Keratinocyte (primary cell): ENCODE data around the gene CWF19L1.

Experiments used
- EZH2 ChIP-seq: IDR thresholded peaks from one replicate; pipeline ENCODE4 v1.6.1; 2012; ENCODE audit warnings: inconsistent platforms, mild to moderate bottlenecking, low read length, moderate library complexity
- TF ChIP-seq, protein P1 (sequence below), 3 experiments: IDR thresholded peaks in 1 of 3; conservative IDR thresholded peaks in 1 of 3; optimal IDR thresholded peaks in 1 of 3; 2 replicates in 2 of 3; 3 replicates in 1 of 3; pipeline versions ENCODE3 to v1.5.1; 2011; ENCODE audit warnings: low read length in 3 of 3, mild to moderate bottlenecking in 3 of 3, moderate library complexity in 2 of 3, control low read depth in 1 of 3, inconsistent platforms in 1 of 3; ENCODE audit not compliant: insufficient read depth in 2 of 3; ENCODE audit errors: extremely low read depth in 1 of 3

DNA sequence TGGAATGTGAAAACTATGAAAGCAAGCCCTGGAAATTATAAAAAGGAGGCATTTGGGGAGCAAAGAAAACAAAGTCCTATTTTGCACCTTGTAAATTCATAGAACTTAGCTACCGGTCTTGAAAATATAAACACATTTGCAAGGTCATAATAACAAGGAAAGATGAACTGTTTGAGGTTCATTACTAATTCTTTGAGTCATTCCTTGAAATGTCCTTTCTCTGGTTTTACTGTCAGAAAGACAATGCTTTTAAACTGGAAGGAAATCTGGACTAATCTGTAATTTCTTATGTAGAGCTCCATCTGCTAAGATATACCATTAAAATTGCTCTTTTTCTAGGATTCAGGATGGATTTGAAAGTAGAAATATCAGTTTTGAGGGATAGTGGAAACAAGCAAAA is 83.0 kb downstream of the CWF19L1 start:
- TF ChIP-seq, protein P1, sequence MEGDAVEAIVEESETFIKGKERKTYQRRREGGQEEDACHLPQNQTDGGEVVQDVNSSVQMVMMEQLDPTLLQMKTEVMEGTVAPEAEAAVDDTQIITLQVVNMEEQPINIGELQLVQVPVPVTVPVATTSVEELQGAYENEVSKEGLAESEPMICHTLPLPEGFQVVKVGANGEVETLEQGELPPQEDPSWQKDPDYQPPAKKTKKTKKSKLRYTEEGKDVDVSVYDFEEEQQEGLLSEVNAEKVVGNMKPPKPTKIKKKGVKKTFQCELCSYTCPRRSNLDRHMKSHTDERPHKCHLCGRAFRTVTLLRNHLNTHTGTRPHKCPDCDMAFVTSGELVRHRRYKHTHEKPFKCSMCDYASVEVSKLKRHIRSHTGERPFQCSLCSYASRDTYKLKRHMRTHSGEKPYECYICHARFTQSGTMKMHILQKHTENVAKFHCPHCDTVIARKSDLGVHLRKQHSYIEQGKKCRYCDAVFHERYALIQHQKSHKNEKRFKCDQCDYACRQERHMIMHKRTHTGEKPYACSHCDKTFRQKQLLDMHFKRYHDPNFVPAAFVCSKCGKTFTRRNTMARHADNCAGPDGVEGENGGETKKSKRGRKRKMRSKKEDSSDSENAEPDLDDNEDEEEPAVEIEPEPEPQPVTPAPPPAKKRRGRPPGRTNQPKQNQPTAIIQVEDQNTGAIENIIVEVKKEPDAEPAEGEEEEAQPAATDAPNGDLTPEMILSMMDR (optimal IDR thresholded peaks at IDR 0.05 in 1 of 3, IDR thresholded peaks at IDR 0.05 in 1 of 3, conservative IDR thresholded peaks at IDR 0.05 in 1 of 3; ENCODE audit: extremely low read depth in 1 of 3, insufficient read depth in 2 of 3, low read length in 3 of 3), result no peak
- TF ChIP-seq EZH2, result no peak
